HG03521 (cell line): ENCODE measurements around the gene SLC24A3.

ENCODE experiments used
- ATAC-seq: cut with Tn5 transposase; IDR thresholded peaks from one replicate; pipeline ENCODE4 v1.9.1; 2021; ENCODE audit warnings: mild to moderate bottlenecking, moderate library complexity; ENCODE audit not compliant: unreplicated experiment

Gene SLC24A3

GRCh38 chr20:19451231-19451922, 238.9 kb downstream of the SLC24A3 start:
- no peak for ATAC-seq

DNA sequence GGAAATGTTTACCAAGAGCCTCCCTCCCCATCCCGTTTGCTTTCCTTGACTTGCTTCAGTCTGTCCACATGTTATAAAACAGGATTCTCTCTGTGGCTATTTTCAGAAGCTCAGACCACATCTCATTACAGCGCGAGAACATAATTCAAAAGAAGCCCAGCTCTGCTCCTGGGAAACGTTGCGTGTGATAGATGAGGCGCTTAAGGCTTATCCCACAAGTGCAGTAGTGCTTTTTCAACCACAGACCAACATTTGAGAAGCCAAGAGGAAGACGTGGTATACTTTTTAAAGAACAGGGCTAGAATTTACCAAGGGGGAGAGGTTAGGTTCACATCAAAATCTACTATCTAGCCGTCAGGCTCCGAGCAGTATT, 239.5 kb downstream of the SLC24A3 start:
- ATAC-seq = no peak

DNA sequence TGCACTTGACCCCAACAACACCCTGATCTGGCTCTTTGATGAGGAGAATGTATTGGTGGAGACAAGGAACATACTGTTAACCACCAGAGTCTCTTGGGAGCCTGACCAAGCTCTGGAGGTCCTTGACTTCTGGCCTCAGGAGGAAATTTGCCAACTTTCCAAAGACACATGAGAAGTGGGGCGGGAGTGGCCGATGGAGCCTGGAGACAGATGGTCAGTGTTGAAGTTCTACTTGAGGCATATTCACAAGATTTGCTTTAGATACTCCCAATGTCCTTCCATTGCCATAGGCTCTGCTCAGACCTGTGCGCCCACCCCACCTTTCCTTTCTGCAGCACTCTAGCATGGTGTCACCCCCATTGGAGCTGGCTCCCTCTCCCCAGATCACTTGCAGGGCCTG, 241.0 kb downstream of the SLC24A3 start:
- no peak for ATAC-seq

GRCh38 chr20:19453862-19454261, 241.4 kb downstream of the SLC24A3 start:
- no peak for ATAC-seq

GRCh38 chr20:19456595-19457395, 244.4 kb downstream of the SLC24A3 start:
- no peak for ATAC-seq

DNA sequence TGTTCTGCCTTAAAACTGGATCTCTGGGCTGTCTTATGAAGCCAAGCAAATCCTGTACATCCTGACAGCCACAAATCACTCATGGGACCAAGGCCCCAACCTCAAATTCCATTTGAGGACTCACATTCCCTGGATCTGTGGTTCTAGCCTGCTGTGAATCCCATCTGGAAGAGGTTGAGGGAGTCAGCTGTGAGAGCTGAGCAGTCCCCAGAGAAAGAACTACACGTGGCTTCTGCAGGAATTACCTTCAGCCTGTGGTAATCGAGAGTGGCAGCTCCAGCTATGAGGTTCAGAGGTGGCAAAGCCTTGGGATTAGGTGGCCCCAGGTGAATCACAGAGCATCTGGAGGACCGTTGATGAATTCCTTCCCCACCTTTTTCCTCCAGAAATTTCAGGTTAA, 245.2 kb downstream of the SLC24A3 start:
- ATAC-seq = no peak

DNA sequence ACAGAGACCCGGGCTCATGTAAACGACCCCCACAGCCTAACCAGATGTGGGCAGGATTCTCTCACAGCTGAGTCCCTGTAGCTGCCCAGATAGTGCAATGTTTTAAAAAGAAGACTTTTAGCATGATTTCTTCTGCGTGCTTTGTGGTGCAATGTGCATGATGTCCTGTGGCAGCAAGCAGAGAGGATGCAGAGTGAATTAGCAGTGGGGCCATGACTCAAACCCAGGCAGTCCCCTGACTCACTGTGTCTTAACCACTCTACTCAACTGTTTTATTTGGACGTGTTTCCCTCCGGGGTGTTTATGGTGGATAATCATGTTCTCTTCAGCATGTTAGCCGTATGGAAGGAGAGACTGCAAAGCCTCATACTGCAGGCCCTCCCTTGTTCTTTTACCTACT, 247.9 kb downstream of the SLC24A3 start:
- no peak for ATAC-seq

DNA sequence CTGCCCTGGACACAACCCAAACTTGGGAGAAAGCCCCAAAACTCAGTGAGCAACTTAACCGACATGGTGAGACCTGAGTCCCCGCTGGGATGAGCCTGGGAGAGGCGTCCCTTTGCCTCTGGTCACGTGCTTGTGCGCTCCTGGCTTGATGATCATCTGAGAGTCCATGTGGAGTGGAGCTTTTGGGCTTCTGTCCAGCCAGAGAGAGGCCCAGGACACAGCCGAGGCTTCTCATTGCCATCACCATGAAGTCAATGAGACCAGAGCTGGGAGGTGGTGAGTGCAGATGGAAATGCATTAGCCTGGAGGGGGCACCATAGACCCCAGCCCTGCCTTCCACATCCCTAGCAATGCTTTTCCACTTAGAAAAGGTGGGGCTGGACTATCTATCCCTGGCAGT, 250.0 kb downstream of the SLC24A3 start:
- ATAC-seq = no peak

- no peak for ATAC-seq
Measured at GRCh38 chr20:19463597-19463996, 251.2 kb downstream of the SLC24A3 start.

DNA sequence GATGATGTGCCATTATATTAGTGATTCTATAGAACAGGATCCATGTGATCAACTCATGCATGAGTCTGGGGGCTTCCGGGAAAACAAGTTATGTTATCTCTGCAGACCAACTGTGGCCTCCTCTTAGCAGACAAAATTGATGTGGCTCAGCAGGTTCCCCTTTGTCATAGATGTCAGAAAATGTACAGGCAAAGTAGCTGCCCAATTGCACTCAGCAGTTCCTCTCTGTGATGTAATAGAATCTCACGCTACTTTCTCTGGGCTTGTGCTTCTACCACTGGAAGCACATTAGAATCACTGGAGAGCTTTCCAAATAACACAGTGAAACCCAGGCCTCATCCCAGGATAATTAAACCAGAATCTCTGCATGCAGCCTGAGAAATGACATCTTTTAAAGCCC, 253.1 kb downstream of the SLC24A3 start:
- ATAC-seq = no peak

DNA sequence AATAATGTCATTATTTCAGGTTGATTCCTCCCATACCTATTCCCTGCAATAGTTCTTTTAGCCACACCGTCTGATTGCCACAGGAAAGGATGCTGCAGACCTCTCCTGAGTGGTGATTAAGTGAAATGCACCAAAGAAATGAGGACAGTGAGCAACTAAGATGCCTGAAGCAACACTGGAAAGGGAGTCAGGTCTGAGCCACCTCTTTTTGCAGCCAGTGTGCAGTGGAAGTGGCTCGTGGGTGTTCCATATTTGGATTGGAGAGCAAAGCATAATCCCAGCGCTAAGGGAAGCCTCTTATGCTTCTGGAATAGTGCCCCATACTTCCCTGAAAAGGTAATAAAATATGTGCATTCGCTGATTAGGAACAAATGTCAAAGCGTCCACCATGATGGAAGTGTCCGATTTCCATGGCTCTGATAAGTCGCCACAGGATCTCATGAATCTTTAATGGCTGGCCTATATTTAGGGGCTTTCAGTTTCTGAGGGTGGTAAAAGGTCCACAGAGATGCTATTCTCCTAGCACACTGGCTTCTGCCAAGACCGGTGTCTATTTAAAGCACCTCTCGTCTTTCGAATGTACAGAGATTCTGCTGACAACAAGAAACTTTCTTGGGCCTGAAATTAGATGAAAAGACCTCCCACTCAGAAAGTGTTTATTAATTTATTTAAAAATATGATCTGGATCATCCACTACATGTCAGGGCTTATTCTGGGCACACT, 253.9 kb downstream of the SLC24A3 start:
- no peak for ATAC-seq

- no peak for ATAC-seq
Measured at GRCh38 chr20:19473216-19473921, 260.9 kb downstream of the SLC24A3 start.

GRCh38 chr20:19473922-19474286, 261.5 kb downstream of the SLC24A3 start:
- no peak for ATAC-seq

GRCh38 chr20:19478320-19478895, 266.0 kb downstream of the SLC24A3 start:
- no peak for ATAC-seq

- ATAC-seq = no peak
Measured at GRCh38 chr20:19482726-19483125, 270.3 kb downstream of the SLC24A3 start.

DNA sequence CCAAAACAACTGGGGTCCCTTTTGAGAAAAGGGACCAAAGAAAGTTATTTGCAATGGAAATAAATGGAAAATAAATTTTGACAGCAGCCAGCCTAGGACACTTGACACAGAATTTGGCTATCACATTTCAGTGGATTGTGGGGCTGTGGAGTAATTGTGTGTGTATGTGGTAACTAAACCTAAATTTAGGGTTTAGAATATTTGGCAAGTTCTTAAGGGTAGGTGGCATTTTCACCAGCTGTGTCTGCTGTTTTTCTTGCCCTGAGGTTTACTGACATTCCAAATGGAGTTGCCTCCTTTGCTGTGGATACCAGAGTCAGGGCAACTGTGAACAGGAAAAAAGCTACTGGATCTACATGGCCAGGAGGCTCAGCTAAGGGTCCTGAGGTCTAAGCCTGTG, 270.9 kb downstream of the SLC24A3 start:
- ATAC-seq = no peak

- no peak for ATAC-seq
Measured at GRCh38 chr20:19486446-19486845, 274.0 kb downstream of the SLC24A3 start.

- ATAC-seq = no peak
Measured at GRCh38 chr20:19487420-19487819, 275.0 kb downstream of the SLC24A3 start.

DNA sequence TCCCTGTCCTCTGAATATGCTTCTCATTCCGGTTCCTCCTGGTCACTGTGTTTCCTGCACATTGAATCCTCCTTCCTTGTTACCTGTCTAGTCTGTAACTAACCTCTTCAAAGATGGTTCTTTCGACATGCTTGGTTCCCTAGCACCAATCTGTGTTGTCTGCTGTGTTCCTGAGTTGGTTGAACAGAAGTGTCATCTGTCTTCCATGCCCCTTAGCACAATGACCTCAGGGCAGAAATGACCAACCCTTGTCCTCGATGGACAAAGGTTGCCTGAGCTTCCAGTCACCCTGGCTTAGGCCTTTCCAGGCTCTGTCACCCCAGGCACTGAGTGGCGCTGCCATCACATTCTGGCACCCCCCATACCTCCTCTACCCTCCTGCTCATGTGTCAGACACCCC, 278.8 kb downstream of the SLC24A3 start:
- ATAC-seq = no peak

DNA sequence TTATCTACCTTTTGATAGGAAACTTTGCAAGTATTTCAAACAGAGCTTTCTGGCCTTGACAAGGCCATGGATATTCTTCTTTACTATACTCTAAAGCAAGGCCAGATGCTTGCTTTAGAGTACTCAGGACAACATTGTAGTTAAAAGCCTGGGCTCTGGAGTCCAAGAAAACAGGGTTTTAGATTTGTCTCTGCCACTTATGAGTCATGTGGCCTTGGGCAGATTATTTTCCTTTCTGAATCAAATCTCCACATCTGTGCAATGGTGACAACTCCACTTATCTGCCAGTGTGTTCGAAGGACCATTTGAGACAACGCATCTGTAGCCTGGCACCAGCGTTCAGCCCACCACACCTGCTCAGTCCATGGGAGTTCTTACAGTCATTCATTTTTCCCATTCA, 279.7 kb downstream of the SLC24A3 start:
- no peak for ATAC-seq
